Transverse colon (tissue), 4 donors: ENCODE results near the gene AP1S1. TPM values are rescaled to one million over a fixed set of nuclear protein-coding genes. Genes with fewer than 3 reads are reported as not detected.

ENCODE experiments used
- DNase-seq: peaks from one replicate; pipeline ENCODE4 v3.0.0-alpha.2; 2019
- H3K27ac ChIP-seq, 4 donors: fragments of 200-600 bp; sonication (generic); 2 replicates each; pipeline ENCODE4 v1.5.1; 2016 to 2018; ENCODE audit warnings: inconsistent platforms in 4 of 4
- H3K27me3 ChIP-seq: fragments of 200-600 bp; sonication (generic); 2 replicates; pipeline ENCODE4 v1.5.1; 2017; ENCODE audit warnings: inconsistent platforms
- H3K36me3 ChIP-seq, 4 donors: fragments of 200-600 bp; sonication (generic); 2 replicates each; pipeline ENCODE4 v1.5.1; 2017 to 2019; ENCODE audit warnings: inconsistent platforms in 4 of 4
- H3K4me1 ChIP-seq, 4 donors: fragments of 200-600 bp; sonication (generic); 2 replicates each; pipeline ENCODE4 v1.5.1; 2017 to 2020; ENCODE audit warnings: inconsistent platforms in 4 of 4
- H3K4me3 ChIP-seq, 4 donors: fragments of 200-600 bp; sonication (generic); 1 replicate in 1 of 4; 2 replicates in 3 of 4; pipeline versions ENCODE4 v1.5.1 to v1.6.1; 2017 to 2019; ENCODE audit warnings: inconsistent platforms in 4 of 4
- H3K9me3 ChIP-seq, 2 donors: fragments of 200-600 bp; sonication (generic); 2 replicates each; pipeline ENCODE4 v1.5.1; 2017 to 2019; ENCODE audit warnings: inconsistent platforms in 2 of 2
- EP300 ChIP-seq: sonication (generic); formaldehyde crosslinking; IDR thresholded peaks from one replicate; pipeline ENCODE4 v1.6.1; 2017; ENCODE audit warnings: antibody characterized with exemption, low read depth
- POLR2A ChIP-seq: fragments of 450-650 bp; IDR thresholded peaks from one replicate; pipeline ENCODE4 v1.6.1; 2016; ENCODE audit warnings: antibody characterized with exemption, mild to moderate bottlenecking, moderate library complexity
- POLR2AphosphoS5 ChIP-seq, 3 donors: sonication (generic); formaldehyde crosslinking; IDR thresholded peaks; one replicate each; pipeline ENCODE4 v1.6.1; 2016; ENCODE audit warnings: antibody characterized with exemption in 3 of 3
- whole genome bisulfite sequencing, 2 donors: methylation state at CpG; one replicate each; pipeline ENCODE4 v1.1.5; 2018; ENCODE audit warnings: low coverage in 1 of 2; 5-methylcytosine and 5-hydroxymethylcytosine counted together
- in situ Hi-C, 4 donors: fragments of 200-750 bp; cut with MboI; loops; one replicate each; pipeline versions ENCODE4 v1.15.0 to v1.15.1; 2017; ENCODE audit warnings: low sequenced_read_pairs in 3 of 4, low pct_ligation_motif_present in 1 of 4, low pct_unique_long_range_greater_than_20kb in 1 of 4
- intact Hi-C: fragments of 100-400 bp; cut with DNase I; formaldehyde crosslinking; loops from one replicate; pipeline ENCODE4 v1.15.1; 2023; ENCODE audit warnings: low total_unique reads
- total RNA-seq, 4 donors: library from RNA; depleted of rRNA; stranded (reverse); fragments of >200 nt; gene quantifications; one replicate each; pipeline ENCODE4 v1.1.0, GENCODE V29; 2016
- TF ChIP-seq, protein P1 (sequence below), 5 experiments: fragments of 200-600 bp in 3 of 5; fragments of 450-650 bp in 2 of 5; sonication (generic) in 3 of 5; IDR thresholded peaks; 1 replicate in 2 of 5; 2 replicates in 3 of 5; pipeline ENCODE4 v1.5.1; 2016 to 2017; ENCODE audit warnings: antibody characterized with exemption in 5 of 5, inconsistent platforms in 3 of 5, mild to moderate bottlenecking in 2 of 5, moderate library complexity in 1 of 5

Gene AP1S1
- total RNA-seq, 4 donors from 2014 or later = 18.3 to 87.3 (median 54.0) TPM

DNA sequence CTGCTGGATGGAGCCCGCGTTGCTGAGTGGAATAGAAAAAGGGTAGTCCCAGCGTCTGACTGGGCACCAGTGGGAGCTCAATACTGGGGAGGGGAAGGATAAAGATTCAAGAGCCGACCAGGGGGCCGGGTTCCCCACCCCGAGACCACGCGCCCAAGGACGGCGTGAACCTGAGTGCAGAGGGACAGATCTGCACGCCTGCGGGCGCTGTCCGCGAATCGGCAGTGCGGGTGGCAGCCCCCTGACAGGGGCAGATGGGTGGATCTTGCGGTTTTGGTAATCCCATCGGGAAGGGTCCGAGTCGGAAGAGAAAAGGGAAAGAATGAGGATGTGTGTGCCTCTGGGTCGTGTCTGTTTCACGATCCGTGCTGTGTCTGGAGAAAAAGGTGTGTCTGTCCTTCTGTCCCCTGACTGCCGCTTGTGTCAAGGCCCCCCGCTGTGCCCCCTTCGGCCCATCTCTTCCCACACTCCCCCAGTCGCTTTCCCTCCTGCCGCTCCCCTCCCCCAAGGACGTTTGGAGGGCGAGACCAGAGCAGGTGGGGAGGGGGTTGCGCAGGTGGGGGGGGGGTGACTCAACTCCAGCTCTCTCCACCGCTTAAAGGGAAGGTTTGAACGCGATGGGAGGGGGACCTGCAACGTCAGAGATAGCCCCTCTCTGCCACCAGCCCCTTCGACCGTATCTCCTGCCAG is 11.8 kb downstream of the AP1S1 start:
- H3K27ac ChIP-seq = no peak overlapping the region
- WGBS, 2 donors = 2 to 3% methylated on average over 9 to 33 of the region's 38 CpGs
- peaks cover 98% of the 10 kb centered on the region for H3K27me3 ChIP-seq
- intact Hi-C loops (no loop called here), in situ Hi-C loops (no loop called here)
- no peaks in the 10 kb centered on the region for H3K36me3 ChIP-seq
- H3K4me1 ChIP-seq = peaks cover 31 to 46% (median 43%) of the 10 kb centered on the region in 4 donors
- TF ChIP-seq POLR2A (no peak), EP300 (no peak), POLR2AphosphoS5 (IDR thresholded peaks at IDR 0.05) (no peak)
- TF ChIP-seq, protein P1, sequence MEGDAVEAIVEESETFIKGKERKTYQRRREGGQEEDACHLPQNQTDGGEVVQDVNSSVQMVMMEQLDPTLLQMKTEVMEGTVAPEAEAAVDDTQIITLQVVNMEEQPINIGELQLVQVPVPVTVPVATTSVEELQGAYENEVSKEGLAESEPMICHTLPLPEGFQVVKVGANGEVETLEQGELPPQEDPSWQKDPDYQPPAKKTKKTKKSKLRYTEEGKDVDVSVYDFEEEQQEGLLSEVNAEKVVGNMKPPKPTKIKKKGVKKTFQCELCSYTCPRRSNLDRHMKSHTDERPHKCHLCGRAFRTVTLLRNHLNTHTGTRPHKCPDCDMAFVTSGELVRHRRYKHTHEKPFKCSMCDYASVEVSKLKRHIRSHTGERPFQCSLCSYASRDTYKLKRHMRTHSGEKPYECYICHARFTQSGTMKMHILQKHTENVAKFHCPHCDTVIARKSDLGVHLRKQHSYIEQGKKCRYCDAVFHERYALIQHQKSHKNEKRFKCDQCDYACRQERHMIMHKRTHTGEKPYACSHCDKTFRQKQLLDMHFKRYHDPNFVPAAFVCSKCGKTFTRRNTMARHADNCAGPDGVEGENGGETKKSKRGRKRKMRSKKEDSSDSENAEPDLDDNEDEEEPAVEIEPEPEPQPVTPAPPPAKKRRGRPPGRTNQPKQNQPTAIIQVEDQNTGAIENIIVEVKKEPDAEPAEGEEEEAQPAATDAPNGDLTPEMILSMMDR (IDR thresholded peaks at IDR 0.05) = no peak
- DNase-seq = no peak
- peak overlapping the region in 1 of 4 donors; percentile 12 for H3K4me3 ChIP-seq
- H3K9me3 ChIP-seq = no peaks in the 10 kb centered on the region

DNA sequence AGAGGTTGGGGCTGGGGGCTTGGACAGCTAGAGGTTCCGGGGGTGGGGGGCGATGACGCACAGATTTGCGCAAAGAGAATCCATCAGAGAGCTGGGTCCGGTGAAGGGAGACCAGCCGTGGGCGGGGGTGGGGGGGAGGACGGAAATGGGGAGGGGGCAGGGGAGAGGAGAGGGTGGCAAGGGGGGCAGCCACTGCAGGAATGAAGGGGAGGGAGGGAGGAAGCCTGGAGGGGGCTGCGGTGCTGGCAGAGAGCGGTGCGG is 12.3 kb downstream of the AP1S1 start:
- H3K4me1 ChIP-seq = peaks cover 31 to 46% (median 44%) of the 10 kb centered on the region in 4 donors

DNA sequence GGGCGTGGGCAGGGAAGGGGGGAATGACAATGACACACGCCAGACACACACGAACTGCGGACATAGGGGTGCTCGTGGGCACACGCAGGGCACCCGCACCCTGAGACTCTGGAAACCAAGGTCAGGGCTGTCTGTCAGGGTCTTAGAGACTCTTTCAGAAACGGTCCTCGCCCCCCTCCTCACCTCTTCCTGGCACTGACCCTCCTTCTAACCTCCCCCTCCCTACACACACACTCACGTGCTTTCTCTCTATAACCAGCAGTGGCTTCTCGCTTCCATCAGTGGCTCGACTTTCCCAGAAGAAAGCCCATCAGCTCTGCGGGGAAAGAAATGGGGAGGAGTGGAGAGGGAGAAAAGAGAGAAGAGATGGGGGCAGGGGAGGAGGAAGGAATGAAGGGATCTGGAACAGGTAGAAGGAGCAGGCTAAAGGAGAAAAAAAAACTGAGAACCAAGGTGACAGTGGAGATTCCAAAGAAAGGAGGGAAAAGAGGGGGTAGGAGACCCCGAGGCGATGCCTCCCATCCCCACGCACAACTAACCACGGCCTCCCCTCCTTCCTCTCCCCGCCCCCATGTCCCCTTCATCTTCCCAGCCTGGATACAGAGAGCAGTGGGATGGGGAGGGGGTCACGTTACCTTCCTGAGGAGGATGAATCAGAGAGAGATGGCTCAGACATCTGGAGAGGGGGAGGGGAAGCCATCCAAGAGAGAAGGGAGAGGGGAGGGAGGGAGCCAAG is 12.8 kb downstream of the AP1S1 start:
- DNase-seq = no peak
- Histone ChIP-seq H3K4me1 (peaks cover 31 to 51% (median 48%) of the 10 kb centered on the region in 4 donors), H3K27ac (no peak overlapping the region), H3K36me3 (no peaks in the 10 kb centered on the region), H3K4me3 (no peak overlapping the region), H3K9me3 (no peaks in the 10 kb centered on the region), H3K27me3 (peaks cover 98% of the 10 kb centered on the region)
- TF ChIP-seq POLR2A = no peak
- TF ChIP-seq, protein P1 (IDR thresholded peaks at IDR 0.05) = no peak
- no peak for TF ChIP-seq EP300
- no peak for TF ChIP-seq POLR2AphosphoS5 (IDR thresholded peaks at IDR 0.05)
- in situ Hi-C loops (no loop called here), intact Hi-C loops (no loop called here)
- 5% methylated on average over 19 of the region's 19 CpGs; no CpG with 5 or more reads in 1 of the 2 donors for WGBS, 2 donors

More for the DNA sequence above, 12.3 kb downstream of the AP1S1 start:
- WGBS, 2 donors = 3% methylated on average over 9 of the region's 11 CpGs; no CpG with 5 or more reads in 1 of the 2 donors
- no peak overlapping the region for H3K4me3 ChIP-seq
- no peak for TF ChIP-seq POLR2AphosphoS5 (IDR thresholded peaks at IDR 0.05)
- TF ChIP-seq POLR2A = no peak
- in situ Hi-C loops = no loop called here
- H3K27ac ChIP-seq = no peak overlapping the region
- H3K27me3 ChIP-seq = peaks cover 98% of the 10 kb centered on the region
- H3K36me3 ChIP-seq = no peaks in the 10 kb centered on the region
- H3K9me3 ChIP-seq = no peaks in the 10 kb centered on the region
- intact Hi-C loops = no loop called here
- DNase-seq = no peak

DNA sequence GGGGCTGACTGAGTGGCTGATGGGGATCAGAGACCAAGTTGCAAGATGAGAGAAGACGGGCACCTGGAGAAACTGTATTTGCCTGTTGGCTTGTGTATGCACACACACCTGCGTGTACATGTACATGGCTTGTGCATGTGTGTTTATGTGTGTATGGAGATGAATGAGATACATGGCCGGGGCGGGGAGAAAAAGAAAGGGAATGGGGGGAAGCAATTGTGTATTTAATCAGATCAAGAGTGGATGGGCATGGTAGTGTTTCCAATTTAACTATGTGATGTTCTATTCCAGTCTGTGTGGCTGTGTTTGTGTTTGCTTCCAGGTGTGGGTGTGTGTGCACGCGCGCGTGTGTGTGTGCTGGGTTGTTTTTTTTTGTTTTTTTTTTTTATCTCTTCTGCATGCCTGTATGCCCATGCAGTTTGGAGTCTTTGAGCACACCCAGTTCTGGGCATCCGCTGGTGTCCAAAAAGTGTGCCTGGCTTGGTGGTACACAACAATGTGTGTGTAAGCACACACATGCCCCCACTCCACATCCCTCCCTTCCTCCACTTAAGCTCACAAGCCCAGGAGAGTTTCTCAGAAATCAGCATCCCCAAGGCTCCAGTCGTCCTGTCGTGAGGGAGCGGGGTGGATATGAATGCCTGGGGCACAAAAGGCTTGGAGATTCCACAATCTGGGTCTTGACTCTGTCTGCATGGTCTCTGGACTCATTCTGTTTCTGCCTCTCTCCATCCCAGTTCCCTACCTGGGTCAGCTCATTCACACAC is 13.6 kb downstream of the AP1S1 start:
- Histone ChIP-seq H3K27ac (no peak overlapping the region), H3K4me3 (no peak overlapping the region), H3K36me3 (no peaks in the 10 kb centered on the region), H3K4me1 (peaks cover 29 to 52% (median 47%) of the 10 kb centered on the region in 4 donors), H3K27me3 (peaks cover 98% of the 10 kb centered on the region), H3K9me3 (no peaks in the 10 kb centered on the region)
- DNase-seq = no peak
- in situ Hi-C loops = no loop called here
- whole genome bisulfite sequencing, 2 donors = 4 to 9% methylated on average over 8 to 12 of the region's 12 CpGs
- TF ChIP-seq EP300 (no peak), POLR2A (no peak), POLR2AphosphoS5 (IDR thresholded peaks at IDR 0.05) (no peak)
- TF ChIP-seq, protein P1 (IDR thresholded peaks at IDR 0.05) = no peak
- intact Hi-C loops = no loop called here
